Endothelial cell (in vitro differentiated cells): Measurements from ENCODE around the gene APOL2. TPM values are rescaled to one million over a fixed set of nuclear protein-coding genes. Genes with fewer than 3 reads are reported as not detected.

Experiments
- DNase-seq: peaks from one replicate; pipeline ENCODE4 v3.0.0; 2021; ENCODE audit warnings: low spot score
- H3K27ac Mint-ChIP-seq: one replicate; pipeline ENCODE4 v1.8.0; 2021; ENCODE audit warnings: mixed read lengths, inconsistent platforms; ENCODE audit not compliant: unreplicated experiment
- H3K27me3 Mint-ChIP-seq: one replicate; pipeline ENCODE4 v1.8.0; 2021; ENCODE audit warnings: mild to moderate bottlenecking, moderate library complexity, mixed read lengths, inconsistent platforms; ENCODE audit not compliant: unreplicated experiment
- H3K36me3 Mint-ChIP-seq: one replicate; pipeline ENCODE4 v1.8.0; 2021; ENCODE audit warnings: mild to moderate bottlenecking, low read depth, mixed read lengths, inconsistent platforms; ENCODE audit not compliant: unreplicated experiment
- H3K4me1 Mint-ChIP-seq: one replicate; pipeline ENCODE4 v1.8.0; 2021; ENCODE audit warnings: mild to moderate bottlenecking, mixed read lengths, inconsistent platforms; ENCODE audit not compliant: unreplicated experiment
- H3K4me3 Mint-ChIP-seq: one replicate; pipeline ENCODE4 v1.8.0; 2021; ENCODE audit warnings: mild to moderate bottlenecking, mixed read lengths, inconsistent platforms; ENCODE audit not compliant: unreplicated experiment
- H3K9me3 Mint-ChIP-seq: one replicate; pipeline ENCODE4 v1.8.0; 2021; ENCODE audit warnings: mixed read lengths, inconsistent platforms; ENCODE audit not compliant: unreplicated experiment
- CTCF ChIP-seq: fragments of 200-600 bp; sonication (generic); IDR thresholded peaks from one replicate; pipeline ENCODE4 v1.5.0; 2021; ENCODE audit warnings: antibody characterized with exemption; ENCODE audit not compliant: unreplicated experiment
- total RNA-seq: library from RNA; stranded (reverse); fragmentation: NEBNext Ultra II Directional; extraction: Animal tissue kit (Norgen Biotek cat#: 25700); gene quantifications from one replicate; pipeline ENCODE4 v1.2.1, GENCODE V29; 2021; ENCODE audit not compliant: unreplicated experiment

The APOL2 gene
- total RNA-seq, 1 donor from 2014 or later, result 55.3 TPM

- no peak for DNase-seq
- TF ChIP-seq CTCF, result no peak
- Mint-ChIP-seq H3K9me3 (no peaks in the 10 kb centered on the region), H3K4me1 (peaks cover 72% of the 10 kb centered on the region), H3K4me3 (peak overlapping the region; percentile 47), H3K27ac (peak overlapping the region; percentile 100), H3K27me3 (peaks cover 8% of the 10 kb centered on the region), H3K36me3 (peaks cover 9% of the 10 kb centered on the region)
Observed at GRCh38 chr22:36259615-36260300, 20.4 kb upstream of the APOL2 start.

- Mint-ChIP-seq H3K36me3 (peaks cover 9% of the 10 kb centered on the region), H3K27me3 (peaks cover 10% of the 10 kb centered on the region), H3K9me3 (no peaks in the 10 kb centered on the region), H3K4me1 (peaks cover 73% of the 10 kb centered on the region), H3K4me3 (peak overlapping the region; percentile 67), H3K27ac (peak overlapping the region; percentile 100)
- no peak for TF ChIP-seq CTCF
- peak; percentile 69 for DNase-seq
Observed at GRCh38 chr22:36258701-36259614, 19.6 kb upstream of the APOL2 start.

- Mint-ChIP-seq H3K27me3 (peaks cover 14% of the 10 kb centered on the region), H3K4me1 (peaks cover 71% of the 10 kb centered on the region), H3K27ac (peak overlapping the region; percentile 100), H3K9me3 (no peaks in the 10 kb centered on the region), H3K4me3 (peak overlapping the region; percentile 67), H3K36me3 (peaks cover 9% of the 10 kb centered on the region)
- no peak for DNase-seq
- no peak for TF ChIP-seq CTCF
Observed at GRCh38 chr22:36257948-36258670, 18.8 kb upstream of the APOL2 start.

- Mint-ChIP-seq H3K36me3 (peaks cover 9% of the 10 kb centered on the region), H3K9me3 (no peaks in the 10 kb centered on the region), H3K27me3 (peaks cover 10% of the 10 kb centered on the region), H3K4me3 (no peak overlapping the region), H3K4me1 (peaks cover 71% of the 10 kb centered on the region), H3K27ac (peak overlapping the region; percentile 84)
- no peak for TF ChIP-seq CTCF
- DNase-seq, result no peak
Observed at GRCh38 chr22:36257308-36257707, 18.0 kb upstream of the APOL2 start.
